Subcutaneous adipose tissue (tissue), 4 donors: ENCODE results near the gene SLC38A1. TPM values are rescaled to one million over a fixed set of nuclear protein-coding genes. Genes with fewer than 3 reads are reported as not detected.

Experiments used
- total RNA-seq, 4 donors: library from RNA; depleted of rRNA; stranded (reverse); fragments of >200 nt; gene quantifications; one replicate each; pipeline ENCODE4 v1.1.0, GENCODE V29; 2016
- TF ChIP-seq, protein P1 (sequence below): fragments of 450-650 bp; IDR thresholded peaks from one replicate; pipeline ENCODE4 v1.5.1; 2016; ENCODE audit warnings: low read depth, mild to moderate bottlenecking, control low read depth, antibody characterized with exemption, moderate library complexity

The SLC38A1 gene
- total RNA-seq, 4 donors from 2014 or later: 3.8 to 15.0 (median 8.5) TPM

DNA sequence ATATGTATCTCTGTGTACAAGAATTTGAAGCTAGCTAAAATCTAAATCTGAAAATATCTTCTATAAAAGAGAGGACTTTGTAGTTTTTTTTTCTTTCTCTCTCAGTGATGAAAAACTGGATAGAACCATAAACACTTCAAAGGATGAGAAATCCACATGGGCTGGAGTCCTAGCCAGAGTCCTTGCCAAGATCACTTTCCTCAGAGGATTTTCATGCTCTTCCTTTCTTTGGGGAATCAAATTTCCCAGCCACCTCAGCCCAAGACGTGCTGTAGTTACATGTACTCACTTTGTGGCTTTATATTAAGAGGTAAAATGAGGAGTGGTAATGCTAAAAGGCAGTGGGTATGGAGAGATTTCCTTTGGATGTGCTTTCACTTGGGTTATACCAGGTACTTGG is 110.3 kb downstream of the SLC38A1 start:
- TF ChIP-seq, protein P1, sequence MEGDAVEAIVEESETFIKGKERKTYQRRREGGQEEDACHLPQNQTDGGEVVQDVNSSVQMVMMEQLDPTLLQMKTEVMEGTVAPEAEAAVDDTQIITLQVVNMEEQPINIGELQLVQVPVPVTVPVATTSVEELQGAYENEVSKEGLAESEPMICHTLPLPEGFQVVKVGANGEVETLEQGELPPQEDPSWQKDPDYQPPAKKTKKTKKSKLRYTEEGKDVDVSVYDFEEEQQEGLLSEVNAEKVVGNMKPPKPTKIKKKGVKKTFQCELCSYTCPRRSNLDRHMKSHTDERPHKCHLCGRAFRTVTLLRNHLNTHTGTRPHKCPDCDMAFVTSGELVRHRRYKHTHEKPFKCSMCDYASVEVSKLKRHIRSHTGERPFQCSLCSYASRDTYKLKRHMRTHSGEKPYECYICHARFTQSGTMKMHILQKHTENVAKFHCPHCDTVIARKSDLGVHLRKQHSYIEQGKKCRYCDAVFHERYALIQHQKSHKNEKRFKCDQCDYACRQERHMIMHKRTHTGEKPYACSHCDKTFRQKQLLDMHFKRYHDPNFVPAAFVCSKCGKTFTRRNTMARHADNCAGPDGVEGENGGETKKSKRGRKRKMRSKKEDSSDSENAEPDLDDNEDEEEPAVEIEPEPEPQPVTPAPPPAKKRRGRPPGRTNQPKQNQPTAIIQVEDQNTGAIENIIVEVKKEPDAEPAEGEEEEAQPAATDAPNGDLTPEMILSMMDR: no peak

DNA sequence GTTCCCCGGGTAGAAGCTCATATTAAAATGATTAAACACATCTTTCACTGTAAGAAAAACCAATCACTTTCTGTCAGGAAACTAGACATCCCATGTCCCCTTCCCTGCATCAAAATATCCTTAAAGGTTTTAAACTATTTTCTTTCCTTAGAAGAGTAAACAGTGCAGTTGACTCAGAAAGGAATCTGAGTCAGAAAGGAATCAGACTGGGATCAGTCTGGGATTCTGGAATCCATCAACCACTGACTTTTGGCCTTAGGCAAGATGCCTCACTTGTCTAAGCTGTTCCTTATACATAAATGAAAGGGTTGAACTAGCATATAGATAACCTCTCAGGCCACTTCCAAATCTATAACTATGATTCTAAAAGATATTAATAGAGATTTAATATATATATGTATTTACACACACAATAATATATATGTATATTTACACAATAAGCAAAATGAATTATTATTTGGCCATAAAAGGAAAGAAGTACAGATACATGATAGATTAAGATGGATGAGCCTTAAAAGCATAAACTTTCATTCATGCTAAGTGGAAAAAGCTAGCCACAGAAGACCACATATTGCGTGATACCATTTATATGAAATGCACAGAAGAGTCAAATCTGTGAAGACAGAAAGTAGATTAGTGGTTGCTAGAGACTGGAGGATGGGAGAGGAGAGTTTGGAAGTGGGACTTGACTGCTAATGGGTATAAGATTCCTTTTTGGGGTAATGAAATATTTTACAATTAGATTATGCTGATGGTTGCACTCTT is 114.4 kb downstream of the SLC38A1 start:
- TF ChIP-seq, protein P1: no peak

DNA sequence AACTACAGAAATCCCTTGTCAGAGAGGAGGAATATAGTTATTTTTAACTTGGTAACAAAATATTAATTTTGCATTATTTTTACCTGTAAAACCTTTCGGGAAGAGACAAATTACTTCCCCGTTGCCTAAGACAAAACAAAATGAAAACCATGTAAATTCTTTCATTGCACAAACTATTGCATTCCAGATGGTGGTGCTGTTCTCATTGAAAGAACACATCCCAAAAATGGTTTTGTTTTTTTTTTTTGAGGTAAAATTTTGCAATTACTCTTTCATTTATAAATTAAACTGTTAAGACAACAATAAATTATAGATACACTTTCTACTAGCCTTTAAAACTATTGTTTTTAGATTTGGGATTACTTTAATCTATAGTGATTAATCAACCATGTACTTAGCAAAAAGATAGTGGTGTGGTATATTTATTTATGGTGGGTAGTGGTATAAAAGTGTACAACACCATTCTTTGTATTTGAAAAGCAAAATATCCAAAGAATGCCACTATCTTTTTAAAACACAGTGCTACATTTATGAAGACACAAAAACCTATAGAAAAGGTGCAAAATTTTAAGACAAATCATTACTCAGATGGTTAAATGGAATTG is 115.5 kb downstream of the SLC38A1 start:
- TF ChIP-seq, protein P1: no peak

DNA sequence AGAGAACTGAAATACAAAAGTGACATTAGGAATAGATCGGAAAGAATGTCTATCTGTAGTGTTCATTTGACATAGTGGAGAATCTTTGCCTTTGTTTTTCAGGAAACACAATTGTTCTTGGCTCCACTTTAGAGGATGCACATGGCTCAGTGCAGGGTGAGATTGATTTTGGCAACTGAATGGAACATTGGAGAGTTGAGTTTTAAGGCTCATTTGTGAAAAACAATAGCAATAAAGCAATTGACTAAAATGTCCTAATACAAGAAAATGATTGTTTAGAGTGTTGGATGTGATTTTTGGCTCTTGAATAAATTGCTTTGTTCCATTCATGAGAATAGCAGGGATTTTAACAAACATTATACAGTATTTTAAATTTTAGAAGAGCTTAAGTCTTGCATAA is 116.4 kb downstream of the SLC38A1 start:
- TF ChIP-seq, protein P1: no peak

DNA sequence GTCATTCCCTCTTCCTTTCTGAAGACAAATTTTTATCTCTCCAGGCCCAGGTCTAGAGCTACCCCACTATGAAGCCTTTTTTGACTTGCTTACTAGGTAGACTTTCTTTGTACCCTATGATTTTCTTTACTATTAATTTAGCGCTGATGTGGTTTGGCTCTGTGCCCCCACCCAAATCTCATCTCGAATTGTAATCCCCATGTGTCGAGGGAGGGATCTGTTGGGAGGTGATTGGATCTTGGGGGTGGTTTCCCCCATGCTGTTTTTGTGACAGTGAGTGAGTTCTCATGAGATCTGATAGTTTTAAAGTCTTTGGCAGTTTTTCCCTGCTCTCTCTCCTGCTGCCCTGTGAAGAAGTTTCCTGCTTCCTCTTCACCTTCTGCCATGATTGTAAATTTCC is 118.1 kb downstream of the SLC38A1 start:
- TF ChIP-seq, protein P1: no peak

DNA sequence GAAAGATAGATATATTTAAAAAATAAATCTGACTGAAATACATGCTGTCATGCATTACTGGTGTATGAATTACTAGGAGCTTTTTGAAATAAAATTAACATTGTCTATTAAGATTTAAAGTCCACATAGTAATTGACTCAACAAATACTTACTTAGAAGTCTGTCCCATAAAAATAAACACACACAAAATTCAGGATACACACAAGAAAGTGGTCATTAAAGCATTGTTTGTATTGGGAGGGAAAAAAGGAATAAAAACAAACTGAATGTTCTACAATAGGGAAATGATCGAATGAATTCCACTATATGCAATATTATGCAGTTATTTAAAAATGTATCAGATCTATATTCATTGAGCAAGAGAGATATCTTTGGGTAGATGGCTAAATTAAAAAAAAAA is 118.9 kb downstream of the SLC38A1 start:
- TF ChIP-seq, protein P1: no peak

DNA sequence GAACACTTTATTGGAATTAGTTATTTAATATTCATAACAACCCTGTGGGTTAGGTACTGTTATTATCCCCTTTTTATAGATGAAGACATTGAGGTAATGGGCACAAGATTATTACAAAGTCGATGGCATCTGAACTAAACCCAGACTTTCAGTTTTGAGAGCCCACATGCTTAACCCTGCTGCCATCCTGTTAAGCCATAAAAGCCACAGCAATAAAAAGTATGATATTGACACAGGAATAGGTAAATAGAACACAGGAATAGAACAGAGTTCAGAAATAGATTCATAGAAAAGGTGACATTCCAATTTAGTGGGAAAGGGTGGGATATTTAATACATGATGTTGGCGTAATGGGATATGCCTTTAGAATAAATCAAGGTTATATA is 119.8 kb downstream of the SLC38A1 start:
- TF ChIP-seq, protein P1: no peak
